Activated T-helper 1 cell treated with anti-CD3 and anti-CD28 coated beads, Interleukin-12 subunit alpha, Interleukin-12 subunit beta, Interleukin-2, Interleukin-4 antibody, amounts not matched to agents 30 ng/mL and 10 ng/mL and 1 ng/mL, durations not matched to agents 14 hours and 24 hours and 36 hours (primary cell): ENCODE measurements around the gene TMEM125. TPM values are rescaled to one million over a fixed set of nuclear protein-coding genes. Genes with fewer than 3 reads are reported as not detected.

Source experiments
- DNase-seq: peaks from one replicate; pipeline ENCODE4 v3.0.0; 2021; ENCODE audit warnings: low spot score
- H3K27ac Mint-ChIP-seq: one replicate; pipeline ENCODE4 v1.8.0; 2021; ENCODE audit warnings: mild to moderate bottlenecking, mixed read lengths
- H3K27me3 Mint-ChIP-seq: one replicate; pipeline ENCODE4 v1.8.0; 2022; ENCODE audit warnings: mild to moderate bottlenecking, moderate library complexity, mixed read lengths; ENCODE audit not compliant: insufficient read depth
- H3K36me3 Mint-ChIP-seq: one replicate; pipeline ENCODE4 v1.8.0; 2021; ENCODE audit warnings: low read depth, mixed read lengths
- H3K4me1 Mint-ChIP-seq: one replicate; pipeline ENCODE4 v1.8.0; 2021; ENCODE audit warnings: low read depth, mixed read lengths
- H3K4me3 Mint-ChIP-seq: one replicate; pipeline ENCODE4 v1.8.0; 2021; ENCODE audit warnings: mild to moderate bottlenecking, moderate library complexity, mixed read lengths
- H3K9me3 Mint-ChIP-seq: one replicate; pipeline ENCODE4 v1.8.0; 2021; ENCODE audit warnings: mixed read lengths
- intact Hi-C: fragments of 100-400 bp; cut with micrococcal nuclease; formaldehyde crosslinking; loops from one replicate; pipeline ENCODE4 v1.15.1; 2024
- total RNA-seq: library from RNA; stranded (reverse); gene quantifications from 2 replicates; pipeline ENCODE4 v1.2.3, GENCODE V29; 2022

The TMEM125 gene
- total RNA-seq, 1 donor from 2014 or later: not detected

DNA sequence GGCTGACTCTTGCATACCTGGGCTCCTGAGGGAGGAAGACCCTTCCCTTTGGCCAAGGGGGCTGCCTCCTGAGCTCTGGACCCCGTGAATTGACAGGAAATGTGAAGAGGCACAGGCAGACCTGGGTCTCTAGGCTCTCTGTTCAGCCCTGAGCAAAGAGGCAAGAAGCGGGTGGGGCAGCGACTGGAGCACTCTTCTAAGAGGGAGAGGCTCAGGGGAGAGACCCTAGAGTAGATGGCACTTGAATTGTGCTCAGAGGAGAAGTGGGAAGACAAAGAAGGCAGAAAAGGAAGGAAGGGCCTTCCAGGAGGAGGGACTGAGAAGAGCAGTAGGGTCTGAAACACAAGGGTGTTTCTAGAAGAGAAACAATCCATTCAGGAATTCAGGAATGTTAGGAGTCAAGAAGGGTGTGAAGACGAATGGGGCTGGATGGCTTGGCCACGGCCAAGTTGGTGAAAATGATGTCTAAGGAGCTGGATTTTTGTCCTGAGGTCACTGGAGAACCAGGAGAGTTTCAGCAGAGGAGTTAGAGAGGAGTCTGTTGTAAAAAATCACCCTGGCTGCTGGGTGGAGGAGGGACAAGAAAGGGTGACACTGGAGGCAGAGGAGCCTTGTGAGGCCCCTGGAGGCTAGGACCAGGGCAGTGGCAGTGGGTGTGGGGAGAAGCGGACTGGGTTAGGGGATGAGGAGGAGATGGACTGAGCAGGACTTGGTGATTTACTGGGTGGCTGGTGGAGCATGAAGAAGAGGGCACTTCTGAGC lies 36.3 kb downstream of the TMEM125 start:
- intact Hi-C loops: no loop called here
- peaks cover 7% of the 10 kb centered on the region for H3K27me3 Mint-ChIP-seq
- H3K4me3 Mint-ChIP-seq: no peak overlapping the region
- no peak overlapping the region for H3K27ac Mint-ChIP-seq
- H3K4me1 Mint-ChIP-seq: no peaks in the 10 kb centered on the region
- no peaks in the 10 kb centered on the region for H3K9me3 Mint-ChIP-seq
- DNase-seq: no peak
- no peaks in the 10 kb centered on the region for H3K36me3 Mint-ChIP-seq

DNA sequence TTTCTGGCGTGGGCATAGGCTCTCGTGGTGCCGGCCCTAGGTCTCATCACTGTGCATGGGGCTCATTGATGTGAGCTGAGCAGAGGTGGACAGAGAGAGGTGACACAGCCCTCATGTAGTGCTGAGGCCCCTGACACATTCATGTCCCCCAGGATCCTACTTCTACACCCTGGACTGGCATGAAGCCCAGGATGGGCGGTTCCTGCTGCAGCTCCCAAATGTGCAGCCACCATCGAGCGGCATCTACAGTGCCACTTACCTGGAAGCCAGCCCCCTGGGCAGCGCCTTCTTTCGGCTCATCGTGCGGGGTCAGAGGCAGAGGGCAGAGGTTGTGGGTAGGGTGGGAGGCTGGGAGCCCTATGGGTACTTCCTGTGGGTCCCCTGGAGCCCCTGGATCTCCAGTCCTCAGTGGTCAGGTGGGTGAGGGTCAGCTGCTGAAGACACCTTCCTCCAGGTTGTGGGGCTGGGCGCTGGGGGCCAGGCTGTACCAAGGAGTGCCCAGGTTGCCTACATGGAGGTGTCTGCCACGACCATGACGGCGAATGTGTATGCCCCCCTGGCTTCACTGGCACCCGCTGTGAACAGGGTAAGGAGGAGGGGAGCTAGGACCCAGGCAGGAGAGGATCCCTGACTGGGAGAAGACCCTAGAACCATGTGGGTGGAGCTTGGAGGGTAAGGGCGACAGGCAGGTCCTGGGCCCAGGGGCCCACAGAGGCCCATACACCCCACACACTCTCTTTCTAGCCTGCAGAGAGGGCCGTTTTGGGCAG lies 37.1 kb downstream of the TMEM125 start:
- H3K9me3 Mint-ChIP-seq: no peaks in the 10 kb centered on the region
- no peaks in the 10 kb centered on the region for H3K36me3 Mint-ChIP-seq
- no peak overlapping the region for H3K4me3 Mint-ChIP-seq
- no peak overlapping the region for H3K27ac Mint-ChIP-seq
- intact Hi-C loops: no loop called here
- peaks cover 7% of the 10 kb centered on the region for H3K27me3 Mint-ChIP-seq
- no peaks in the 10 kb centered on the region for H3K4me1 Mint-ChIP-seq
- DNase-seq: no peak

DNA sequence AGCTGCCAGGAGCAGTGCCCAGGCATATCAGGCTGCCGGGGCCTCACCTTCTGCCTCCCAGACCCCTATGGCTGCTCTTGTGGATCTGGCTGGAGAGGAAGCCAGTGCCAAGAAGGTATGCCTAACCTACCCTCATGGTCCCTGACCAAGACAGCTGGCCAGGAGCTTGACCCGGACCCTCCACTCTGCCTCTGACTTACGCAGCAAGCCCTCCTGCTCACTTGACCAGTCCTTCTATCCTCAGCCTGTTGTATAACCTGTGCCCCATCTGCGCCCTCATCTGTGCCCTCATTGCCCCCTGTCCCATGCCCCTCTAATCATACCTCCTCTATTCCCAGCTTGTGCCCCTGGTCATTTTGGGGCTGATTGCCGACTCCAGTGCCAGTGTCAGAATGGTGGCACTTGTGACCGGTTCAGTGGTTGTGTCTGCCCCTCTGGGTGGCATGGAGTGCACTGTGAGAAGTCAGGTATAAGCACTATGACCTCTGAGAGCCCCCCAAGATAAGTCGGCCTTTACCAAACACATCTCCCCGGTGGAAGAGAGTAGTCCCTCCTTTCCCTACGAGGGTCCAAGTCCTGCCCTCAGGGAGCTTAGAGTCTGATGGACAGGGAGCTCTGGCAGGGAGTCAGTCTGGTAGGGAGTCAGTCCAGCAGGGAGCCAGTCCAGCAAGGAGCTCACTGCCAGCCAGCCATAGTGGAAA lies 37.8 kb downstream of the TMEM125 start:
- Mint-ChIP-seq H3K4me3 (no peak overlapping the region), H3K4me1 (no peaks in the 10 kb centered on the region), H3K36me3 (no peaks in the 10 kb centered on the region), H3K9me3 (no peaks in the 10 kb centered on the region), H3K27ac (no peak overlapping the region), H3K27me3 (peaks cover 7% of the 10 kb centered on the region)
- no peak for DNase-seq
- intact Hi-C loops: no loop called here

DNA sequence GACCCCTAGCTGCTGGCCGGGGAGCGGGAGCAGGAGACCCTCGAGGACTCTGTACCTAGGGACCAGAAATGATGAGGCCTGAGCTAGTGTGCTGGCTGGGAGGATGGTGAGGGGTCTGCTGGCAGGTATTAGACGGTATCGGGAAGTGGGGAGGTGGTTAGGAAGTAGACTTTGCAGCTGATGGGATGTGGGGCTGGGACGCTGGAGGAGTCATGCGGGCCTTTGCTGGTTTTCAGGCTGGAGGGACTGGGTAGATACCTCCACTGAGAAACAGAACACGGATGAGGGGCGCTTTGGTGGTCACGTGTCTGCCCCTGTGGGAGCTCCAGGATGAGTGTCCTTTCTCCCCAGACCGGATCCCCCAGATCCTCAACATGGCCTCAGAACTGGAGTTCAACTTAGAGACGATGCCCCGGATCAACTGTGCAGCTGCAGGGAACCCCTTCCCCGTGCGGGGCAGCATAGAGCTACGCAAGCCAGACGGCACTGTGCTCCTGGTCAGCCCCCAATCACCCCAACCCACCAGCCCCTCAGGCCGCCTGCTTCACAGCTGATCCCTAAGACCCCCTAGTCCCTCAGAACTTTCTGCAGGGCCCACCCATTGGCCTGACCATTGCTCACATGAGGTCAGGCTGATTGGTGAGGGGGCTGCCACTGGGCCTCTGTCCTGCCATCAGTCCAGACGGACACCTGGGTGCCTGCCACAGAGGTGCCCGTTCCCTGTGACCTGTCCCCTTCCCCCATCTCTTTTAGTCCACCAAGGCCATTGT lies 39.0 kb downstream of the TMEM125 start:
- intact Hi-C loops: no loop called here
- no peaks in the 10 kb centered on the region for H3K4me1 Mint-ChIP-seq
- H3K4me3 Mint-ChIP-seq: no peak overlapping the region
- no peaks in the 10 kb centered on the region for H3K9me3 Mint-ChIP-seq
- DNase-seq: no peak
- no peaks in the 10 kb centered on the region for H3K36me3 Mint-ChIP-seq
- peaks cover 7% of the 10 kb centered on the region for H3K27me3 Mint-ChIP-seq
- H3K27ac Mint-ChIP-seq: no peak overlapping the region

DNA sequence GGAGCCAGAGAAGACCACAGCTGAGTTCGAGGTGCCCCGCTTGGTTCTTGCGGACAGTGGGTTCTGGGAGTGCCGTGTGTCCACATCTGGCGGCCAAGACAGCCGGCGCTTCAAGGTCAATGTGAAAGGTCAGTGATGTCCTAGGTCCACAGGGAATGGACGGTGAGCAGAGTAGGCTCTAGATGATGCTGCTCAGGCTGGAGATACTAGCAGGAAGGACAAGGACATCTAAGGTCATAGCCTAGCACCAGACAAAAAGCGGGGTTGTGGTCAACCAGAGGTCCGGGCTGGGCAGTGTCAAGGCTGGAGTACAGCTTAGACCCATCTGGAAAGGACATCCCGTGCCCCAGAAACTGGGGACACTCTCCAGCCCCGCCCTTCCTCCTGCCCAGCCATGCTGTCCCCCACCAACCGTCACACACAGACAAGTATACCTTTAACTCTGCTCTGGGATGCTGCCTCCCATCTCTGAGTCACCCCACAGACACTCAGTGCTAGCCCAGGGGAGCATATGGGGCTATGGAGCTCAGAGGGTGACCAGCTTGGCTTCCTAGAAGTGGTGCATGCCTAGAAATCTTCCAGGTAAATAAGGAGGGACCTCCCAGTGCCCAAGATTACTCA lies 39.7 kb downstream of the TMEM125 start:
- intact Hi-C loops: no loop called here
- no peaks in the 10 kb centered on the region for H3K36me3 Mint-ChIP-seq
- DNase-seq: no peak
- no peaks in the 10 kb centered on the region for H3K4me1 Mint-ChIP-seq
- H3K27ac Mint-ChIP-seq: no peak overlapping the region
- H3K27me3 Mint-ChIP-seq: peaks cover 7% of the 10 kb centered on the region
- no peaks in the 10 kb centered on the region for H3K9me3 Mint-ChIP-seq
- no peak overlapping the region for H3K4me3 Mint-ChIP-seq

DNA sequence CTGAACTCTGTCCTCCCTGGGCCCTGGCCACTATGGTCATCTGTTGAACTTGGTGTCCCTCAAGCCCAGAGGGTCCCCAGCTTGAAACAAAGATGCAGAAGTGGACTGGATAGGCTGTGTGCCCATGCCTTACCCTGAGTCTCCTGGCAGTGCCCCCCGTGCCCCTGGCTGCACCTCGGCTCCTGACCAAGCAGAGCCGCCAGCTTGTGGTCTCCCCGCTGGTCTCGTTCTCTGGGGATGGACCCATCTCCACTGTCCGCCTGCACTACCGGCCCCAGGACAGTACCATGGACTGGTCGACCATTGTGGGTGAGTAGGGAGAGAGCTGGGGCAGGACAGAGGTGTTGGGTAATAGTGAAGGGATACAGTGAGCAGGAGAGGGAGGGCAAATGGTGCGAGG lies 41.7 kb downstream of the TMEM125 start:
- no peak overlapping the region for H3K4me3 Mint-ChIP-seq
- H3K27me3 Mint-ChIP-seq: peaks cover 7% of the 10 kb centered on the region
- intact Hi-C loops: no loop called here
- no peak overlapping the region for H3K27ac Mint-ChIP-seq
- no peaks in the 10 kb centered on the region for H3K9me3 Mint-ChIP-seq
- no peak for DNase-seq
- H3K36me3 Mint-ChIP-seq: no peaks in the 10 kb centered on the region
- no peaks in the 10 kb centered on the region for H3K4me1 Mint-ChIP-seq

DNA sequence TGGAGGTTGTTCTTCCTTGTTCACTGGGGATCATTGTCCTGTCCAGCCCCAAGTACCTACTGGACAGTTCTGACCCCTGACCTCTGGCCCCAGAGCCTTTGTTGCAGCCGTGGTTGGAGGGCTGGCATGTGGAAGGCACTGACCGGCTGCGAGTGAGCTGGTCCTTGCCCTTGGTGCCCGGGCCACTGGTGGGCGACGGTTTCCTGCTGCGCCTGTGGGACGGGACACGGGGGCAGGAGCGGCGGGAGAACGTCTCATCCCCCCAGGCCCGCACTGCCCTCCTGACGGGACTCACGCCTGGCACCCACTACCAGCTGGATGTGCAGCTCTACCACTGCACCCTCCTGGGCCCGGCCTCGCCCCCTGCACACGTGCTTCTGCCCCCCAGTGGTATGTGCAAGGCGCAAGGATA lies 42.4 kb downstream of the TMEM125 start:
- H3K27me3 Mint-ChIP-seq: peaks cover 7% of the 10 kb centered on the region
- intact Hi-C loops: no loop called here
- no peaks in the 10 kb centered on the region for H3K4me1 Mint-ChIP-seq
- H3K36me3 Mint-ChIP-seq: no peaks in the 10 kb centered on the region
- H3K27ac Mint-ChIP-seq: no peak overlapping the region
- no peak overlapping the region for H3K4me3 Mint-ChIP-seq
- no peak for DNase-seq
- H3K9me3 Mint-ChIP-seq: no peaks in the 10 kb centered on the region

DNA sequence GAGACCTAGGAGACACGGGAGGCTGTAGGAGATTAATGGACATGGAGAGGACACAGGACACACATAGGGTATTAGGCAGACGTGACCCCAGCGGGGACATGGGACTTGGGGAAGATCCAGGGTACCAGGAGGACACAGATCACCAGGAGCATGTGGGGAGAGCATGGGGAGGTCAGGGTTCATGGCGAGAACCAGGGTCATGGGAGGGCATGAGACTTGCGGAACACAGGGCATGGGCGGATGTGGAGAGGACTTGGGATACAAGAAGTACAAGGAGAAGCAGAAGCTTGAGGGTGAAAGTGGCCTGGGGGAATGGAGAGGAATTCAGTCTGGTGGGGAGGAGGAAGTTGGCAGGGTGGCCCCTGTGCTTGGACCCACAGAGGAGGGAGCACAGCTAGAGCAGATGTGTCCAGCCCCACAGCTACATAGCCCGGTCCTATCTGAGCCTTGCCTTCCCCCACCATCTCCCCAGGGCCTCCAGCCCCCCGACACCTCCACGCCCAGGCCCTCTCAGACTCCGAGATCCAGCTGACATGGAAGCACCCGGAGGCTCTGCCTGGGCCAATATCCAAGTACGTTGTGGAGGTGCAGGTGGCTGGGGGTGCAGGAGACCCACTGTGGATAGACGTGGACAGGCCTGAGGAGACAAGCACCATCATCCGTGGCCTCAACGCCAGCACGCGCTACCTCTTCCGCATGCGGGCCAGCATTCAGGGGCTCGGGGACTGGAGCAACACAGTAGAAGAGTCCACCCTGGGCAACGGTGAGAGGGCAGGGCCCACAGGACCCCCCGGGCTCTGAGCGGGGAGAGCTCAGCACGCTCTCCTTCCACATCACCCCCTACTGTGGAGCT lies 43.1 kb downstream of the TMEM125 start:
- Mint-ChIP-seq H3K27ac (no peak overlapping the region), H3K4me1 (peaks cover 2% of the 10 kb centered on the region), H3K36me3 (no peaks in the 10 kb centered on the region), H3K4me3 (no peak overlapping the region), H3K9me3 (no peaks in the 10 kb centered on the region), H3K27me3 (peaks cover 3% of the 10 kb centered on the region)
- DNase-seq: no peak
- intact Hi-C loops: no loop called here

DNA sequence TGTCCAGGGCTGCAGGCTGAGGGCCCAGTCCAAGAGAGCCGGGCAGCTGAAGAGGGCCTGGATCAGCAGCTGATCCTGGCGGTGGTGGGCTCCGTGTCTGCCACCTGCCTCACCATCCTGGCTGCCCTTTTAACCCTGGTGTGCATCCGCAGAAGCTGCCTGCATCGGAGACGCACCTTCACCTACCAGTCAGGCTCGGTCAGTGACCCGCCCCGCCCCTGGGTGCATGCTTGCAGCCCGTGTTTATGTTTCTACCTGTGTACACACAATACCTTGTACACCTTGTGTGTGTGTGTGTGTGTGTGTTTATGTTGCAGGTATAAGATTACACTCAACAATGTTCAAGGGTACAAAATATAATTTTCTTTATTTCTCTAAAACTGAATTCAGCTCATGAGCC lies 44.0 kb downstream of the TMEM125 start:
- intact Hi-C loops: no loop called here
- no peak overlapping the region for H3K4me3 Mint-ChIP-seq
- H3K36me3 Mint-ChIP-seq: no peaks in the 10 kb centered on the region
- H3K9me3 Mint-ChIP-seq: no peaks in the 10 kb centered on the region
- no peak overlapping the region for H3K27ac Mint-ChIP-seq
- H3K27me3 Mint-ChIP-seq: peaks cover 3% of the 10 kb centered on the region
- DNase-seq: no peak
- peaks cover 7% of the 10 kb centered on the region for H3K4me1 Mint-ChIP-seq

DNA sequence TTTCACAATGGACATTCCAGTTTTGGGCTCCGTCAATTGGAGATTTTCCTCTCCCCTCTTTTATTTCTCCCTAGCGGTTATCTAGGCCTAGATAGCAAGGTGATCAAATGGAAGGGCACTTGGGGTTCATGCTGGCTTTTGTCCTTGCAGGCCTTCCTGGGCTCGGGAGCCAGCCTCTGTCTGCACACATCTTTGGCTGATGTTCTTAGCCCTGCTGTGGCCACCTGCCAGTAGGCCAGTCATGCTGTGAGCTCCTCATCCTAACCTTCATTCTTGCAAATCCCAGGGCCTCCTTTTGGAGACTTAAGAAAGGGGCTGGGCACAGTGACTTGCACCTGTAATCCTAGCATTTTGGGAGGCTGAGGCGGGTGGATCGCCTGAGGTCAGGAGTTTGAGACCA lies 44.5 kb downstream of the TMEM125 start:
- DNase-seq: no peak
- peaks cover 3% of the 10 kb centered on the region for H3K27me3 Mint-ChIP-seq

DNA sequence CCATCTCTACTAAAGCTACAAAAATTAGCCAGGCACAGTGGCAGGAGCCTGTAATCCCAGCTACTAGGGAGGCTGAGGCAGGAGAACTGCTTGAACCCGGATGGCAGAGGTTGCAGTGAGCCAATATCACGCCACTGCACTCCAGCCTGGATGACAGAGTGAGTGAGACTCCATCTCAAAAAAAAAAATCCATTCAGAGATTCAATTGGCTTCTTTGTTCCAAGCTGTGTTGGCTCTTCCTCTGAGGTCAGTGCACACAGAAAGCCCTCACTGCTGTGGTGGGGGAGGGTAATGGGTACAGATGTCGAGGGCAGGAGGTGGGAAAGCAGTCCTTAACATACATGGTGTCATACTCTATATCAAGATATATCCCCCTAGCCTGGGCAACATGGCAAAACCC lies 45.7 kb downstream of the TMEM125 start:
- Mint-ChIP-seq H3K4me3 (no peak overlapping the region), H3K27ac (no peak overlapping the region), H3K4me1 (peaks cover 7% of the 10 kb centered on the region), H3K9me3 (no peaks in the 10 kb centered on the region), H3K27me3 (peaks cover 2% of the 10 kb centered on the region), H3K36me3 (no peaks in the 10 kb centered on the region)
- intact Hi-C loops: no loop called here
- DNase-seq: no peak

More for the DNA sequence above, 44.5 kb downstream of the TMEM125 start:
- Mint-ChIP-seq H3K9me3 (no peaks in the 10 kb centered on the region), H3K4me3 (no peak overlapping the region), H3K4me1 (peaks cover 7% of the 10 kb centered on the region), H3K36me3 (no peaks in the 10 kb centered on the region), H3K27ac (no peak overlapping the region)
- intact Hi-C loops: no loop called here
